Dendritic cell treated with granulocyte-macrophage colony-stimulating factor and Interleukin-4, amounts not matched to agents 40 ng/mL and 50 ng/mL, for 4 days (primary cell): ENCODE data around the gene CLIP4.

Experiments used
- H3K27ac Mint-ChIP-seq: one replicate; pipeline ENCODE4 v1.8.0; 2022; ENCODE audit warnings: mild to moderate bottlenecking, mixed read lengths
- H3K27me3 Mint-ChIP-seq: one replicate; pipeline ENCODE4 v1.8.0; 2022; ENCODE audit warnings: mild to moderate bottlenecking, mixed read lengths
- H3K36me3 Mint-ChIP-seq: one replicate; pipeline ENCODE4 v1.8.0; 2022; ENCODE audit warnings: low read depth, mixed read lengths
- H3K4me1 Mint-ChIP-seq: one replicate; pipeline ENCODE4 v1.8.0; 2022; ENCODE audit warnings: low read depth, mixed read lengths
- H3K4me3 Mint-ChIP-seq: one replicate; pipeline ENCODE4 v1.8.0; 2022; ENCODE audit warnings: mild to moderate bottlenecking, moderate library complexity, mixed read lengths
- H3K9me3 Mint-ChIP-seq: one replicate; pipeline ENCODE4 v1.8.0; 2022; ENCODE audit warnings: mixed read lengths
- intact Hi-C: fragments of 100-400 bp; cut with micrococcal nuclease; formaldehyde crosslinking; loops from one replicate; pipeline ENCODE4 v1.15.0; 2022

The CLIP4 gene

GRCh38 chr2:29134933-29135332 is 19.7 kb downstream of the CLIP4 start:
- H3K36me3 Mint-ChIP-seq, result peaks cover 74% of the 10 kb centered on the region
- no peaks in the 10 kb centered on the region for H3K27me3 Mint-ChIP-seq
- H3K4me3 Mint-ChIP-seq, result no peak overlapping the region
- peaks cover 15% of the 10 kb centered on the region for H3K4me1 Mint-ChIP-seq
- H3K9me3 Mint-ChIP-seq, result peaks cover 13% of the 10 kb centered on the region
- intact Hi-C loops, result no loop called here
- H3K27ac Mint-ChIP-seq, result no peak overlapping the region

GRCh38 chr2:29139152-29139551 is 23.9 kb downstream of the CLIP4 start:
- Mint-ChIP-seq H3K4me3 (no peak overlapping the region), H3K27ac (no peak overlapping the region)

GRCh38 chr2:29139731-29140130 is 24.5 kb downstream of the CLIP4 start:
- Mint-ChIP-seq H3K9me3 (peaks cover 13% of the 10 kb centered on the region), H3K4me3 (no peak overlapping the region), H3K36me3 (peaks cover 73% of the 10 kb centered on the region), H3K4me1 (peaks cover 9% of the 10 kb centered on the region), H3K27ac (no peak overlapping the region), H3K27me3 (no peaks in the 10 kb centered on the region)
- intact Hi-C loops, result no loop called here

More at GRCh38 chr2:29139152-29139551, 23.9 kb downstream of the CLIP4 start:
- peaks cover 75% of the 10 kb centered on the region for H3K36me3 Mint-ChIP-seq
- no peaks in the 10 kb centered on the region for H3K27me3 Mint-ChIP-seq
- peaks cover 13% of the 10 kb centered on the region for H3K9me3 Mint-ChIP-seq
- peaks cover 9% of the 10 kb centered on the region for H3K4me1 Mint-ChIP-seq
- intact Hi-C loops, result no loop called here

GRCh38 chr2:29143657-29144056 is 28.4 kb downstream of the CLIP4 start:
- peaks cover 6% of the 10 kb centered on the region for H3K9me3 Mint-ChIP-seq
- H3K27ac Mint-ChIP-seq, result no peak overlapping the region
- peaks cover 66% of the 10 kb centered on the region for H3K36me3 Mint-ChIP-seq
- no peaks in the 10 kb centered on the region for H3K27me3 Mint-ChIP-seq
- H3K4me1 Mint-ChIP-seq, result peaks cover 9% of the 10 kb centered on the region
- no peak overlapping the region for H3K4me3 Mint-ChIP-seq
- intact Hi-C loops, result no loop called here

- Mint-ChIP-seq H3K9me3 (no peaks in the 10 kb centered on the region), H3K27ac (no peak overlapping the region), H3K27me3 (no peaks in the 10 kb centered on the region), H3K4me3 (no peak overlapping the region), H3K36me3 (peaks cover 50% of the 10 kb centered on the region), H3K4me1 (no peaks in the 10 kb centered on the region)
- intact Hi-C loops, result no loop called here
These were observed 31.0 kb downstream of the CLIP4 start for GRCh38 chr2:29146197-29146596.

GRCh38 chr2:29147963-29148362 is 32.7 kb downstream of the CLIP4 start:
- no peak overlapping the region for H3K27ac Mint-ChIP-seq
- H3K27me3 Mint-ChIP-seq, result no peaks in the 10 kb centered on the region
- H3K4me1 Mint-ChIP-seq, result no peaks in the 10 kb centered on the region
- intact Hi-C loops, result no loop called here
- H3K36me3 Mint-ChIP-seq, result peaks cover 56% of the 10 kb centered on the region
- H3K4me3 Mint-ChIP-seq, result no peak overlapping the region
- no peaks in the 10 kb centered on the region for H3K9me3 Mint-ChIP-seq

- Mint-ChIP-seq H3K36me3 (peaks cover 79% of the 10 kb centered on the region), H3K4me3 (no peak overlapping the region), H3K27me3 (no peaks in the 10 kb centered on the region), H3K9me3 (no peaks in the 10 kb centered on the region), H3K4me1 (no peaks in the 10 kb centered on the region), H3K27ac (no peak overlapping the region)
- intact Hi-C loops, result no loop called here
These were observed 39.4 kb downstream of the CLIP4 start for GRCh38 chr2:29154610-29155009.

- Mint-ChIP-seq H3K27me3 (no peaks in the 10 kb centered on the region), H3K4me3 (no peak overlapping the region), H3K36me3 (peaks cover 87% of the 10 kb centered on the region), H3K9me3 (no peaks in the 10 kb centered on the region), H3K27ac (no peak overlapping the region), H3K4me1 (no peaks in the 10 kb centered on the region)
- intact Hi-C loops, result no loop called here
These were observed 40.4 kb downstream of the CLIP4 start for GRCh38 chr2:29155578-29155977.

- H3K4me1 Mint-ChIP-seq, result no peaks in the 10 kb centered on the region
- H3K36me3 Mint-ChIP-seq, result peaks cover 85% of the 10 kb centered on the region
- no peaks in the 10 kb centered on the region for H3K27me3 Mint-ChIP-seq
- H3K4me3 Mint-ChIP-seq, result no peak overlapping the region
- H3K9me3 Mint-ChIP-seq, result no peaks in the 10 kb centered on the region
- intact Hi-C loops, result no loop called here
- H3K27ac Mint-ChIP-seq, result no peak overlapping the region
These were observed 41.9 kb downstream of the CLIP4 start for GRCh38 chr2:29157131-29157530.

- no peaks in the 10 kb centered on the region for H3K27me3 Mint-ChIP-seq
- H3K9me3 Mint-ChIP-seq, result no peaks in the 10 kb centered on the region
- no peak overlapping the region for H3K27ac Mint-ChIP-seq
- intact Hi-C loops, result no loop called here
- H3K4me3 Mint-ChIP-seq, result no peak overlapping the region
- no peaks in the 10 kb centered on the region for H3K4me1 Mint-ChIP-seq
- peaks cover 73% of the 10 kb centered on the region for H3K36me3 Mint-ChIP-seq
These were observed 43.9 kb downstream of the CLIP4 start for GRCh38 chr2:29159125-29159524.

GRCh38 chr2:29160184-29160583 is 45.0 kb downstream of the CLIP4 start:
- no peaks in the 10 kb centered on the region for H3K9me3 Mint-ChIP-seq
- H3K27me3 Mint-ChIP-seq, result no peaks in the 10 kb centered on the region
- no peaks in the 10 kb centered on the region for H3K4me1 Mint-ChIP-seq
- H3K27ac Mint-ChIP-seq, result no peak overlapping the region
- intact Hi-C loops, result no loop called here
- no peak overlapping the region for H3K4me3 Mint-ChIP-seq
- H3K36me3 Mint-ChIP-seq, result peaks cover 62% of the 10 kb centered on the region

- intact Hi-C loops, result no loop called here
- H3K4me3 Mint-ChIP-seq, result no peak overlapping the region
- no peaks in the 10 kb centered on the region for H3K9me3 Mint-ChIP-seq
- H3K4me1 Mint-ChIP-seq, result no peaks in the 10 kb centered on the region
- H3K27me3 Mint-ChIP-seq, result no peaks in the 10 kb centered on the region
- peaks cover 63% of the 10 kb centered on the region for H3K36me3 Mint-ChIP-seq
- no peak overlapping the region for H3K27ac Mint-ChIP-seq
These were observed 47.2 kb downstream of the CLIP4 start for GRCh38 chr2:29162204-29162928.

GRCh38 chr2:29164091-29164846 is 49.1 kb downstream of the CLIP4 start:
- Mint-ChIP-seq H3K4me3 (no peak overlapping the region), H3K4me1 (no peaks in the 10 kb centered on the region), H3K36me3 (peaks cover 62% of the 10 kb centered on the region), H3K9me3 (no peaks in the 10 kb centered on the region), H3K27me3 (no peaks in the 10 kb centered on the region), H3K27ac (no peak overlapping the region)
- intact Hi-C loops, result no loop called here

- H3K4me1 Mint-ChIP-seq, result no peaks in the 10 kb centered on the region
- no peaks in the 10 kb centered on the region for H3K27me3 Mint-ChIP-seq
- intact Hi-C loops, result no loop called here
- no peak overlapping the region for H3K27ac Mint-ChIP-seq
- H3K36me3 Mint-ChIP-seq, result peaks cover 66% of the 10 kb centered on the region
- no peak overlapping the region for H3K4me3 Mint-ChIP-seq
- H3K9me3 Mint-ChIP-seq, result no peaks in the 10 kb centered on the region
These were observed 50.4 kb downstream of the CLIP4 start for GRCh38 chr2:29165362-29166241.
